Hematopoietic multipotent progenitor cell treated with erythropoietin and hydrocortisone succinate and interleukin-3 and kit ligand, for 15 days (in vitro differentiated cells): ENCODE data around the gene TBK1.

Experiments used
- DNase-seq: peaks from one replicate; pipeline ENCODE4 v3.0.0-alpha.2; 2015; ENCODE audit warnings: low spot score

The TBK1 gene

GRCh38 chr12:64452559-64453329, 824 bp downstream of the TBK1 start:
- DNase-seq: peak; percentile 59

- DNase-seq: peak; percentile 13
These were observed 3.6 kb downstream of the TBK1 start for GRCh38 chr12:64455506-64455905.

DNA sequence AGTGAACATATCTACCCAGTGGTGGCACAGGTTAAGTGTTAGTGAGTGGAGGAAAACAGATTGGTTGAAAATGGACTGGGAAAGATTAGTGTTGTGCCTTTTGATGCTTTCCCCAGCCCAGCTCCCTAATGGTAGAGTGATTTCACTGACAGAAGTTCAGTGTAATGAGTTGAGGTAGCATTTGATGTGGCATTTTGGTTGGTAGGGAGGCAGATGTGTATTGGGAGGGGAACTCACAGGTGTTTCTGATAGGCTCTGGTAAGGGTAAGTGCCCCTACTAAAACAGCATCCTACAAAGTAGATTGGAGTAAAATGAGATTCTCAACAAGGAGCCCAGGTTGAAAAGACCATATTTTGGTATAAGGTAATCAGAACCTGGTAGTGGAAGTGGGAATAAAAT, 4.2 kb downstream of the TBK1 start:
- no peak for DNase-seq

DNA sequence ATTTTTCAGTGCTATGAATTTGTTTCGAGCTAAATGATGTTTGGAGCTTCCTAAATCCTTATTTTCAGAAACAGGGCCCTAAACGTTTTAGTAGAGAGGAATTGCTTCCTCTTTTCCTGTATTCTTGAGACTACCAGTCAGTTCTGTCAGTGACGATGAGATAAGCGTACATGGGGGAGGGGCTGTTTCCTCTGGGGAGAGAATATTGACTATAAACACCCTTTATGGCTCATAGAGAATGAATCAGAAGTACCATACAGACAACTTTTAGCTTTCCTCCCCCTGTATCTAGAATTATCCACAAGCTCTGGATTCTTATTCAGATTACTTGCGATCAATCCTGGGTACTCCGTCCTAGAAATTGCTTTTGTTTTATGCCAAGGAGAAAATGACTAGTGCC, 5.1 kb downstream of the TBK1 start:
- peak; percentile 66 for DNase-seq

- no peak for DNase-seq
These were observed 5.5 kb downstream of the TBK1 start for GRCh38 chr12:64457466-64457865.

GRCh38 chr12:64457923-64458322, 6.0 kb downstream of the TBK1 start:
- no peak for DNase-seq

DNA sequence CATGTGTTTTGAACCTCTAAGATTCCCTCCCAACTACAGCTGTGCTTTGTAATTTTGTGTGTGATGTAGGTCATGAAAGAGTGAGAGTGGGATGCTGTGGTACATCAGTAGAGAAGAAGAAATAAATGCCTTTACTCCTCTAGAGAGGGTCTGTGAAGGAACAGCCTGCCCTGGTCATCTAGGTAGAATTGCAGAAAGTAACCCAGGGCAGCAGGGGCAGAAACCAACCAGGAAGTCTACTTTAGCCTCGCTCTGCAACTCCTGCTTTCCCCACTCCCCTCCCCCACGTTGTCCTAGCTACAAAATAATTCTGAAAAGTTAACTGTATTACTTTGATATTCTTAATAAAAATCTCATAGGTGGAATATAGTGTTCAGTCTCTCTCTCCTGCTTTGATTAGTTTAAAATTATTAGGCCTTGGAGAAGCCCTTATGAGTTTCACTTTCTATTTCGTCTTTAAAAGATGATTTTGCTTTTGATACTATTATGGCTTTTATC, 7.5 kb downstream of the TBK1 start:
- DNase-seq: peak; percentile 39

GRCh38 chr12:64461634-64462414, 9.9 kb downstream of the TBK1 start:
- DNase-seq: no peak

- DNase-seq: peak; percentile 24
These were observed 14.3 kb downstream of the TBK1 start for GRCh38 chr12:64466178-64466577.

- DNase-seq: no peak
These were observed 17.0 kb downstream of the TBK1 start for GRCh38 chr12:64468966-64469365.

DNA sequence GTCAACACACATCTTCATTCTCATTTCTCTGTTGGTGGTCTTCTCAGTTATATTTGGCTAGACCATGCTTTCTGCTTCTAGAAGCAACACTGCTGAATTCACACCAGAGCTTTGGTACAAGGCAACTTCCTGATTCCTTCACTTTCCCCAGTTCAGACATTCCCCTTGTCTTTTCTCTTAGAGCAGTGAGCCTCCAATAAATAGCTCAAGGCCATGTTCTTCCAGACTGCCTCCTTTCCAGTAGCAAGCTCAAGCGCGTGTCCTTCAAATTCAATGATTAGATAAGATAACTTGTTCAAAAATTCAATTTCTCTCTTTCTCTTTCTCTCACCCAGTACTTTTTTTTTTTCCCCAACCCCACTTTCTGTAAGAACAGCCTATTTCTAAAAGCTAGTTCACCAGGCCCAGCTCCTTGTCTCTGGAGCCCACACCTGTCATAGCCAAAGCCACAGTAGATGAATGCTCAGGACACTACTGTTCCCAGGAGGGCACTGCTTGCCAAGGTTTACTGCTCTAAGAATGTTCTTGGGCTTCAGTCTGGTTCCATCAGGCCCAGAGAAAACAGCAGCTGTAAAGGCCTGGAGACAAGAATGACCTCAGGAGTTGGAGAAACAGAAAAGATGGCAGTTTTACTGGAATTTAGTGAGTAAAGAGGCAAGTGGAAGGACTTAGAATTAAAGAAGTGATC, 17.7 kb downstream of the TBK1 start:
- no peak for DNase-seq

DNA sequence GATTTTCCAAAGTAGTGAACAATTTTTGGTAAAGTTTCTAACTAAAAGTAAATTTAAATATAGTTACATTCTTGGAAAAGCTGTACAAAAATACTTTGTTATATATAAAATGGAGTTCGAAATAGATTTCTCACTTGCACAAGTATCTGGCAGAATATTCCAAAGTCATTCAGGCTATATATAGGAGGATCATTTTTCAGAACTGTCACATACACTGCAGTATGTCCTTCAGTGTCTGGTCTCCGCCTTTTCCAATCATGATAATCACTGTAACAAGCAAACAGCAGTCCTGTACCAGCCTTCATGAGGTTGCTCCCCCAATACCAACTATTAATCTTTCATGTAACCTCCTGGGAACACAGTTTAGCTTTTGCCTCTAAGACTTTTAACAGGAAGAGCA, 18.6 kb downstream of the TBK1 start:
- DNase-seq: no peak

GRCh38 chr12:64473176-64473575, 21.3 kb downstream of the TBK1 start:
- no peak for DNase-seq

DNA sequence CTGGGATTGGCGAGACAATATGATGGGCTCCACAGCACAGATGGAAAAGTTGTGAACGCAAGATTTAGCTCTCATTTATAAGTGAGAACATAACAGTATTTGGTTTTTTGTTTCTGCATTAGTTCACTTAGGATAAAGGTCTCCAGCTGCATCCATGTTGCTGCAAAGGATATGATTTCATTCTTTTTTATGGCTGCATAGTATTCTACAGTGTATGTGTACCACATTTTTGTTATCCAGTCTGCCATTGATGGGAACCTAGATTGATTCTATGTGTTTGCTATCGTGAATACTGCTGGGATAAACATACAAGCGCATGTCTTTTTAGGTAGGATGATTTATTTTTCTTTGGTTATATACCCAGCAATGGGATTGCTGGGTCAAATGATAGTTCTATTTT, 23.6 kb downstream of the TBK1 start:
- no peak for DNase-seq

DNA sequence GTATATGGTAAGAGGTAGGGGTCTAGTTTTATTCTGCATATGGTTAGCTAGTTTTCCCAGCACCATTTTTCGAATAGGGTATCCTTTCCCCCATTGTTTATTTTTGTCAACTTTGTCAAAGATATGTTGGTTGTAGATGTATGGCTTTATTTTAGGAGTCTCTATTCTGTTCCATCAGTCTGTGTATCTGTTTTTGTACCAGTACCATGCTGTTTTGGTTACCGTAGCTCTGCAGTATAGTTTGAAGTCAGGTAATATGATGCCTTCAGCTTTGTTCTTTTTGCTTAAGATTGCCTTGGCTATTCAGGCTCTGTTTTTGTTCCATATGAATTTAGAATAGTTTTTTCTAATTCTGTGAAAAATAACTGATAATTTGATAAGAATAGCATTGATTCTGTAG, 24.9 kb downstream of the TBK1 start:
- DNase-seq: no peak

DNA sequence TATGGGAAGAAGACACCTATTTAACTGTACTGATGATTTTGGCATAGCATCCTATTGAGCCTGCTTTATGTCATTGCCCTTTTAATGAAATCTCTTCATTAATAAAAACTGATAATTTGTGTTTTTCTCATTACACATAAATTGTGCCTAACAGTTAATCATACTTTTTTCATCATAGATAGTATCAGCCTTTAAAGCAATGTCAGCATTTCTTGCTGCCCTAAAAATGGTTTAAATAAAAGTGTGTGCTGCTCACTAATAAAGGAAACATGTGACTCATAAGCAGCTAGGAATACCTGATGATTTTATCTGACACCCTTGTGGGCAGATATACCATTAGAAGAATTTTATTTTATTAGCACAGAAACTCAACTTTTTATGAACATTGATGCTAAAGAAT, 26.7 kb downstream of the TBK1 start:
- DNase-seq: no peak

DNA sequence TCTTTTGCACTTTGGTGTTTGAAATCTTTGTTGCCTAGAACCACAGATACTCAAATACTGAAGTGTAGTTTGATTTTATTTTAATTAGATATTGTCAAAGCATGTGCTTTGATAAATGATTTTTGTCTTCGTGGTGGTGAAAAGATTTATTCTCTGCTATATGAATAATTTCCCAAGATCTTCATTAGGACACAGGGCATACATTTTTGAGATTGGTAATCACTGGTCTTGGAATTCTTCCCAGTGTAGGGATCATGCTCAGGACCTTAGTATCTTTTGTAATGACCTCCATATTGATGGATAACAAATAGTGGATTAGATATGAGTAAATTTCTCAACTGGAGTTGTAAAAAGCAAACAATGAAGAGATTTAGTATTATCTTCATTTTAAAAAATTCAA, 28.2 kb downstream of the TBK1 start:
- DNase-seq: no peak

DNA sequence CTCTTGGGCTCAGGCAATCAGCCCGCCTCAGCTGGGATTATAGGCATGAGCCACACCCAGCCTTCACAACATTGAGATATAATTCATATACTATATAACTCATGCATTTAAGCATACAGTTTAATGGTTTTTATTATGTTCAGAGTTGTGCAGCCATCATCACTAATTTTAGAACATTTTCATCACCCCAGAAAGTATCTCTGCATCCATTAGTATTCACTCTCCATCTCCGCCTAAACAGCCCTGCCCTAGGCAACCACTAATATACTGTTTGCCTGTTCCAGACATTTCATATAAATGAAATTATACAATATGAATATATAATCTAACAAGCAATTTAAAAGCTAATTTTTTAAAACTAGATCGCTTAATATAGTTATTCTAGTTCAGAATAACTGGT, 34.7 kb downstream of the TBK1 start:
- no peak for DNase-seq

DNA sequence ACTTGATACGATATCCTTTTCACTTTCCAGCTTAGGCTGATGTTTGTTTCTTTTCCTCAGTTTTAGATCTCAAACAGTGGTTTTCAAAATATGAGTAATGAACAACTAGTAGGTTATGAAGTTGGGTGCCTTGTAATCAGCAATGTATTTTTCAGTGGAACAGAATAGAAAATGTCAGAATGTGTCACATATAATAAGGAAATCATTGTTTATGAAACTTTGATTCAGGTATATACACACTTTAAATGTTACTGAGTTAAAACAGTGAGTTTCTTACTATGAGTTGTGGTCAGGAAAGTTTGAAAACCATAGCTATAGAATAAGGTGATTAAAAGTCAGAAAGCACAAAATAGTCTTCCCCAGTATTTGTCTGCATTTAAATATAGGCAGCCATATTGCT, 39.8 kb downstream of the TBK1 start:
- DNase-seq: no peak

- DNase-seq: no peak
These were observed 41.6 kb downstream of the TBK1 start for GRCh38 chr12:64493513-64493912.

- DNase-seq: no peak
These were observed 43.2 kb downstream of the TBK1 start for GRCh38 chr12:64494998-64495729.

GRCh38 chr12:64496839-64497400, 45.0 kb downstream of the TBK1 start:
- no peak for DNase-seq
